ENCODE measurements around the gene USP36.
"Not testable (repeated sequence)": the region's sequence is repeated elsewhere in the genome, so short reads cannot be mapped to it uniquely, and the experiment has no call there.

USP36 gene

DNA sequence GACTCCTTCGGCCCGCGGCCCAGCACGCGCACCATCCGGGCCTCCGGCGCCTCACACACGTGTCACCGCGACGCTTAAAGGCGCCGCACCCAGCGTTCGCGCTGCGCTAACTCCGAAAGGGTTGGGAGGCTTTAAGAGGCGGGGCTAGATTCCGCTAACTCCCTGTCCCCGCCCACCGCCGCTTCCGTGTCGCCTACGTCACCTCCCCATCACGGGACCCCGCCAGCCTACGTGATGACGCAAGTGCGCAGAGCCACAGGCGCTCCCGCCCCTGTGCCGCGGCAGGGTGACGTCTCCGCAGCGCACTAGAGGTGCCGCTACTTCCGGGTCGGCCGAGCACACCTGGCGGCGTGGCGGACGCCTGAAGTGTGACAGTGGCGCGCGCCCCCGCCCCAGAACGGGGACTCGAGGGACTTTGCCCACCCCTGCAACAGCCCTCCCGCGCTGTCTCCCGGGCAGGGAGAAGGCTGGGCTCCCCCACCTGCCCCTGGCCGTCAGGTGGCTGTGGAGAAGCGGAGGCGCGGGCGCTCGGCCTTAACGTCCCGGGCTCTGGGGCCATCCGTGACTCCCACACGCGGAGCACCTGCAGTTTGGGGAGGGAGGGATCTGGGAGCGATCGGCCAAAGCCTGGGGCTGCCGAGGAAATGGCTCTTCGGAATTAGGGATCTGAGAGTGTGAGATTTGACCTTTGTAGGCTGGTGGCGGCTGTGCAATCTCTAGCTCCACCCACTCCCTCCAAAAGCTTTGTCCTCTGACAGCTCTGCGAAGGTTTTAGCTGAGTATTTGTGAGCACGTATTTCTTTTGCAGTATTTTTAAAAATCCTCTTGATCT is at the start of gene USP36:
USP36 (minus strand) TSS at position 35 of the 832 bp plus-strand sequence. CDS start 4,451 bp downstream, outside the sequence.
- DNase-seq: peak; percentile 100

DNA sequence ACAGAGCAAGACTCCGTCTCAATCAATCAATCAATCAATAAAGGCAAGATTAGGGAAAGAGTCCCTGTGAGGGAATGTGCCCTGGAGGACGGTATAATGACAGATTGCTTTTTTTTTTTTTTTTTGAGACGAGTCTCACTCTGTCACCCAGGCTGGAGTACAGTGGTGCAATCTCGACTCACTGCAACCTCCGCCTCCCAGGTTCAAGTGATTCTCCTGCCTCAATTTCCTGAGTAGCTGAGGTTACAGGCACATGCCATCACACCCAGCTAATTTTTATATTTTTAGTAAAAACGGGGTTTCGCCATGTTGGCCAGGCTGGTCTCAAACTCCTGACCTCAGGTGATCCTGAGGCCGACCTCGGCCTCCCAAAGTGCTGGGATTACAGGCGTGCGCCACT is 49.5 kb upstream of the USP36 start:
- DNase-seq: not testable (repeated sequence)

DNA sequence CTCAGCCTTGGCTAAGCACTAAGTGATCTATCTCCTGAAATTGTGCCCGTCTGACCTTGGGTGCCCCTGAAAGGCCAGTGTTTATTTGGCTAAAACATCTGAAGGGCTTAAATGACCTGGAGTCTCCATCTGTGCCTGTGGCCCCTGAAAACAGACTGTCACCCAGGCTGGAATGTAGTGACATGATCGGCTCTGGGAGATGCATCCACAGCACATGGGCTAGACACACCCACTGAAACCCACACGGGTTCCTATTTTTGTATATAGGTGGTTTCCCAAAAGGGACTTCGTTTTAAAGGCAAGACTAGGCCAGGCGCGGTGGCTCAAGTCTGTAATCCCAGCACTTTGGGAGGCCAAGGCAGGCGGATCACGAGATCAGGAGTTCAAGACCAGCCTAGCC is 48.9 kb upstream of the USP36 start:
- no peak for DNase-seq

DNA sequence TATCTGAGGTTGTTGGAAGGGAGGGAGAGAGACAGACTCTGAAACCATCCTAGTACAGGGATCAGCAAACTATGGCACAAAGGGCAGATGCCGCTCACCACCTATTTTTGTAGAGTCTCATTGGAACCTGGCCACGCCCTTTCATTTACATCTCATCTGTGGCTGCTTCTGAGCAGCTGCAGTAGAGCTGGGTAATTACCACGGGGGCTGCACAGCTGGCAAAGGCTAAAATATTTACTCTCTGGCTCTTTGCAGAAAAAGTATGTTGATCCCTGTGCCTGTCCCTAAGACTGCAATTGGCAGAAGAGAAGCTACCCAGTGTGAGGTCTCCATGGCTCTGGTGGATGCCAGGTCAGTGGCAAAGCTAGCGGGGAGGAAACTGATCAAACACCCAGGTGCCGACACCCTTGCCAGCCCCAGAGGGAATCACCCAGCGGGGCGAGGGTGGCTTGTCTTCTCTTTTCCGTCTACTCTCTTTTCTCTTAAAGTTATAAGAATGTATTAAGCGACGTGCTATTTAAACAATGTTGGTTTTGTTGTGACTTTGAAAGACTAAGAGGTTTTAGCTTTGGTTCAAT is 48.4 kb upstream of the USP36 start:
- DNase-seq: no peak

DNA sequence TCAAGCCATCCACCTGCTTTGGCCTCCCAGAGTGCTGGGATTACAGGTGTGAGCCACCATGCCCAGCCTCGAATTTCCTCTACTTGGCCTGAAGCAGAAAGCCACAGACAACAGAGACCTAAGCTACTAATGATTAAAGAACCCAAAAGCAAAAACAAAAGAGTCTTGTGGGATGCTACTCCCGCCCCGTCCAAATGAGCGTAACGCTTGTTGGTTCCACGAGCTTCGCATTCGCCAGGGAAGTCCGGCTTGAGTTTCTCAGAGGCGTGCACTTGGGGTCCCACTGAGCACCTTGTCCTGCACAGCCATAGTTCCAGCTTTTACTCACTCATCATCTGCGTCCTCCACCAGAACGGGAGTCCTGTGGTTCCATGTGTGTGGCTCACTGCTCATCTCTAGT is 46.3 kb upstream of the USP36 start:
- DNase-seq: no peak

DNA sequence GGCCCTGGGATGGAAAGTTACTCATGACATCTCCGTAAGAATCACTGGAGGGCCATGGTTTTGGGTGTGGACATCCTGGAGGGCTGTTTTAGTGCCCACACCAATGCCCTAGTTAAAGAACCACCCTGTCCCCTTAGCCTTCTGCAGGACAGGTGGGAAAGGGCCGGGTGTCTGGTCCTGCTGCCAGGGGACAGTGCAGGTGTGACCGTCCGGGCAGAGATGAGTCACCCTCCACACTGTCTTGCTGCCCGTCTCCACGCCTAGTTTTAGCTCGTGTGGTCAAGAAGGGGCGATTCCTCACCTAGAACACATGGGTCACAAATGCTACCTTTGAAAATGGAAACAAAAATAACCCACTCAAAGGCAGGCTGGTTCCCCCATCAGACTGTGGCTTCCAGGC is 45.3 kb upstream of the USP36 start:
- no peak for DNase-seq

DNA sequence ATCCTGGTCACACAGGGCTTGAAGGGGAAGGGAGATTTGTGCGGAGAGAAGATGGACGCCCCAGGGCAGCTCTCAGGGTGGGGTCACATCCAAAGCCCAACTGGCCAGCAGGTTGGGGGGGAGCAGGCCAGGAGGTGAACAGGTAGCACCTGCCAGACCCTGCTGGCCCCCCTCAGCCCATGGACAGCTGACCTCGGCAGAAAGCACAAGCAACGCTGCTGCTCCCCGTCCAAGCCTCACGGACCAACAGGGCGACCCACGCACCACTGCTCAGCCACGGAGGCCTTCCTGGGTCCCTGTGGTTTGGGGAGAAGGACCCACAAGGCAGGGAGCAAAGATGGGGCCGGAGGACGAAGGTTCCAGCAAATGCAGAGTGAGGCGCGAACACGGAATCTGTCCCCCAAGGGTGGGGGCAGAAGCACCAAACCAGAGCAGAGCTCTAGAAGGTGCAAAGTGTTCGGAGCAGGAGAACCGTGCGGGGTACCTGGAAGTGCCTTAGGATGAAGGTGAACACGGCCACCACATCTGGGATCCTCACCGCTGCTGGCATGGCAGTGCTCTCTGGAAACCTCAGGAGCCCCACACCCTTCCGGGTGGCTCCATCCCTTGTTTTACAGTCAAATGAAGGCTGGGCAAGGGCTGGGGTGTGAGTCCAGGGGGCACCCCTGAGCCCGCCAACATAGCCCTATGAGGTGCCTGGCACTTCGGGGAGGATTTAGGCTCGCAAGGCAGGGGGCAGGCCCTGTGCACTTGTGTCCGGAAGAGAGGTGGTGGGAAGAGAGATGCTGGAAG is 44.5 kb upstream of the USP36 start:
- DNase-seq: no peak

DNA sequence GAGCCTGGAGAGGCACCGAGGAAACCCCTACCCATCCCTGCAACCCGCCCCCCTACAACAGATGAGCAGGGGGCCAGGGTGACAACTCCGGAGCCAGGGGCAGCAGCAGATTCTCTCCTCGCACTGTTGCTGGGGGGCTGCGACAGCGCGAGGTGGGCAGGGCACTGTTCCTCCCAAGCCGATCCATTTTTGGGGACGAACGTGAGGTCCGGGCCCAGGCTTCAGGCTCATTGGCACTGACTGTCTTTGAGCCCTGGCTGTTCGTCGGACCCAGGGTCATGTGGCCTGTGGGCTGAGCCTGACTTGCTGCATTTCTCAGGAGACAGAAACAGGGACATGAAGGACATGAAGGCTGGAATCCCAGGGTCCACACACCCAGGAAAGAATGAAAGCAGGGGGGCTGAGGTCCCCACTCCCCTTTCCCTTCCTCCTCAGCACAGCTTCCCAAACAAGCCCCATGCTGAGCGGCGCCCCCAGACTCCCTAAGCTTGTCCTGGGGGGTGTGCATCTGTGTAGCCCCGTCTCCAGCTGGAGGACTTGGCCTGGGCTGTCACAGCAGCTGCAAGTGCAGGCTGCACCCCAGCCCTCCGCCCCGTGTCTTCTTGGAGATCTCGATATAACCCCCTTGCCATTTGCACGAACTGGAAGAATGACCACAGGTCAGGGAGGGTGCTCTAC is 43.7 kb upstream of the USP36 start:
- DNase-seq: no peak

DNA sequence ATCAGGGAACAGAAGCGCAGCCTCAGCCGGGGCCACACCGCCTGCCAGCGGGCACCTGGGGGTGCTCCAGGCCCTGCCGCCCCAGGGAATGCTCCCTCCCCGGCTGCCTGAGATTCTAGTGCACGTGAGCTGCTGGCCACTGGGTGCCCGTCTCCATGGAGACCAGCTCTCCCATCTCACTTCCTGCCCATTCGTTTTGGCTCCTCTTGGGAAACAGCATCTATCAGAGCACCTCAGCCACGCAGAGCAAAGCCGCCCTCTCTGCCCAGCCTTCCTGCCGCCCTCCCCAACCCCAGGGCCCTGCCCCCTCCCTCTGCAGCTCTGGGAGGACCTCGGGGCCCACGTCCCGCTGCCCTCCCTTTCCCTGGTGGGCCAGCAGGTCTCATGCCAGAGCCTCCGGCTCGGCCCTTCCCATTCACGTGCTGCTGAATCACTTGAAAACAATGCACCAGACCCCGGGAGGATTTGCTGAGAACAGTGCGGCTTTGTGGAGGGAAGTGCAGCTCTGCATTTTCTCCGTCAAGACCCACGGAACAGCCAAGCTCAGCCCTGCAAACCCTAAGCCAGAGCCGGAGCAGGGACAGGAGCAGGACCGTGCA is 43.0 kb upstream of the USP36 start:
- no peak for DNase-seq

DNA sequence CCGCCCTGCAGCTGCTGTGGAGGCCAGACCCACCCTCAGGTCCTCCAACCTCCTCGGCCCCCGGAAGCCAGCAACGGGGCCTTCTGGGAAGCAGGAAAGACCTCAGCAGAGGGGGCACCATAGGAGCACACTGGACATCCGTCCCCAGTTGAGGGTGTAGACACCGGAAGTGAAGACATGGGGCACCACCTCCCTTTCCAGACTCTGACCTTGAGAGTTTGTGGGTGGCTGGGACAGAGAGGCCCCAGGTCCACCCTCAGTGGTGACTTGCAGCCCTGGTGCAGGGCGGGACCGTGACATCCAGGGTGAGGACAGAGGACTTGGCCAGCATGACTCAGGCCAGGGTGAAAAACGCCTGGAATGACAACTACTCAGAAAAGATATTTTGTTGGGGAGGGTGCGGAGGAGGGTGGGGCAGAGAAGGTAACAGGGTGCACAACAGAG is 42.5 kb upstream of the USP36 start:
- no peak for DNase-seq

DNA sequence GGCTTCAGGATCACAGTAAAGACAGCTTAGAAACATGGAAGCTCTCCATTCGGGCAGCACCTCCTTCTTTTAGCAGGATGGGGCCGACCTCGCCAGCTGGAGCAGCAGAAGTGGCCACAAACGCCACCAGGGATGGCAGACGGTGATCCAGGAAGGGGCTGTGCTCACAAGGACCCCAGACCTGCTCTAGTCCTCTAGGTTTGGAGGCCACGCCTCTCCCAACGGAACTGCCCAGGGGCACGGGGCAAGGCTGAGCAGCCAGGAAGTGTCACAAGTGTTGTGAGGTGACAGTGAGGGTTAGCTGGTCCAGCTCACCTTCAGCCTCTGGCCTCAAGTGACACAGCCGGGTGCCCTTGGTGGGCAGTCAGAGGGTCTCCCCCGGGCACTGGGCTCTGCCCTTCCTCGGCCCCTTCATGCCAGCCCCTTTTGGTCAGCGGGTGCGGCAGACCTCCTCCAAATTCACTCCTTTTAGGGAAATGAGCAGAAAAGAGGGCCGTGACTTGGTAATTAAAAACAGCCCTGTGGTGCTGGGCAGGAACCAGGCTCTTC is 42.0 kb upstream of the USP36 start:
- DNase-seq: no peak

DNA sequence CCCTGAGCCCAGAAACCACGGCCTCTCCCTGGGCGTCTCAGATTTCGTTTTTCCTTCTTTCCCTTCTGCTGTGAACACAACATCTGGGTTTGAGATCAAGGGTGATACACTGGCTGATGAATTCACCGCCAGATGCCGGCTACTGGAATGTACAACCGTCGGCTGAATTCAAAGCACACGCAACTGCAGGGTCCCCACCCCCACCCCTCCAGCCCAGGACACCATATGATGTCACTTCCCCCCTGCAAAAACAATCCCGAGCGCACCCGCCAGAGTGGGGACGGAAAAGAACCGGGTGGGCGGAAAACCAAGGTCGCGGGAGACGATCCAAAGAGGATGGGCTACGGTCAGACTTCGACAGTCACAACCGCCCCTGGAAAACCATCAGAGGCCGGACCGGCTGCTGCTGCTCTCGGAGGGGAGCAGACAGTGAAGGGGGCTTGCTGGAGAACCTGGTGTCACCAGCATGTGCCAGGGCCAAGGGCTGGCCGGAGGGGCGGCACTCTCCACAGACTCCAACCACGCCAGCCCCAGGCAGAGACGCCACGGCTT is 39.1 kb upstream of the USP36 start:
- peak; percentile 63 for DNase-seq

DNA sequence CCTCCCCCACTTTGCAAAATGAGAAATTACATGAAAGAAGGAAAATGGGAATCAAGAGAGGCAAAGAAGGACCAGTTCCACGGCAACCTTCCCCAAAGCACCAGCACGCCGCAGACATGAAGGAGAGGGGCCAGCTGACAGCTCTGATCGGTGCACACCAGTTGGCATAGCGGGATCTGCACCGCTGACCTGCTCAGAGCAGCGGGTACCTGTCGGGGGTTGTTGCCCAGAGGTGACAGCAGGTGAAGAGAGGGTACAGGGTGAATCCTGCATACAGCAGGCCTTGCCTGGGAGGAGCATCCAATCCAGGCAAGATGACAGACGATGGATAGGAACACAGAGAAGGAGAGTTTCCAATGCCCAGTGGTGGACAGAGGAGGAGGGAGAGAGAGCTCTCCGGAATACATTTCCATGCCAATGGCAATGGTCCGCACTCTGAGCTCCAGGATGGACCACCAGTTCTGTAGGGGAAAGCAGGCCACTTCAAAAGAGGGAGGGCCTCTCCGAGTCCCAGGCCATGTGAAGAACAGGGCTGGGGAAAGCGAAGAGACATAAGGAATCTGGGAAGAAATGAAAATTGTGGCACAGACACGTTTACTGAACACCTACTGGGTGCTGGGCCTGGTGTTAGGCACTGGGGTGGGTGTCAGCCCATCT is 38.4 kb upstream of the USP36 start:
- no peak for DNase-seq

DNA sequence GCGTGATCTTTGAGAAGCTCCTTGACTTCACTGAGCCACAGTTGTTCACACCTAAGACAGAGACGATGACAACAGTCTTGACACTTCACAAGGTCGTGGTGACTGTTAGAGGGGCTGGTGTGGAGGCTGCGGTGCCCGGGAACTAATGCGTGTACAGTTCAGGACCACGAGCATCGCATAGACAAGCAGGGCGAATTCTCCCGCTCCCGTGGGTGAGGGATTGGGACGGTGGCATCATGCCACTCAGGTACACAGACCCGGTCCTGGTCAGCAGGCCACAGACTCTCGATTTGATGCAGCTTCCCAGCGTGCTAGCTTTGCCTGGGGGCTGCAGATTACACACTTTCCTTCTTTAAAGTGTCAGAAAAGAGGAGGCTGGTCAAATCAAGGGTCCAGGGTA is 37.6 kb upstream of the USP36 start:
- no peak for DNase-seq

DNA sequence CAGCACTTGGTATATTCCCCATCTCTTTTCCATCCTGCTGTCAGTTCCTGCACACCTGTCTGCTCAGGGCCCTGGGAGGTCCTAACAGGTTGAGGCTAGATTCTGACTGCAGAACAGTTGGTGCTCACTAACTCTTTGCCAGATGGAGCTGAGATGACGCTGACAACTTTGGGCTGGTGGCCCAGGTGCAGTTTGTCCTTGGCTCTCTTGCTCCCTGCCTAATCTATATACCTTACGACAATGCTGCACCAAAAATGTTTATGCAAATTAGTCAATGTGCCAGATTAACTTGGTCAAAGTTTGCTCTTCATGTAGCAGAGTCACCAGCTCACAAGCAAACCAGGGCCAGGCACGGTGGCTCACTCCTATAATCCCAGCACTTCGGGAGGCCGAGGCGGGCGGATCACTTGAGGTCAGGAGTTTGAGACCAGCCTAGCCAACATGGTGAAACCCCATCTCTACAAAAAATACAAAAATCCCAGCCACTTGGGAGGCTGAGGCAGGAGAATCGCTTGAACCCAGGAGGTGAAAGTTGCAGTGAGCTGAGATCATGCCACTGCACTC is 36.4 kb upstream of the USP36 start:
- DNase-seq: not testable (repeated sequence)

DNA sequence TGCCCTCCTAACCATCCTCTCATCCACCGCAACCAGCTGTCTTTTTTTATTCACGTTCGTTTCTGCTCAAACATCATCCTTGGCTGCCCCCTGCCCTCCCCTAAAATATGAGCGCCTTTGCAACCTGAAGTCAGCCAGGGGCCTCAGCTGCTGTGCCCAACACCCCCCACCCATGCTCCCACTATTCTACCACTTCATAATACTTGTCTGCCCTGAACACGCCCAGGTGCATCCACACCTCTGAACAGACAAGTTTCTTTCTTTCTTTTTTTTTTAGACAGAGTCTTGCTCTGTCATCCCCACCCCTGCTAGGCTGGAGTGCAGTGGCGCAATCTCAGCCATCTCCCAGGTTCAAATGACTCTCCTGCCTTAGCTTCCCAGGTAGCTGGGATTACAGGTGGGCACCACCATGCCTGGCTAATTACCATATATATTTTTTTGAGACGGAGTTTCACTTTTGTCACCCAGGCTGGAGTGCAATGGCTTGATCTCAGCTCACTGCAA is 35.5 kb upstream of the USP36 start:
- no peak for DNase-seq

DNA sequence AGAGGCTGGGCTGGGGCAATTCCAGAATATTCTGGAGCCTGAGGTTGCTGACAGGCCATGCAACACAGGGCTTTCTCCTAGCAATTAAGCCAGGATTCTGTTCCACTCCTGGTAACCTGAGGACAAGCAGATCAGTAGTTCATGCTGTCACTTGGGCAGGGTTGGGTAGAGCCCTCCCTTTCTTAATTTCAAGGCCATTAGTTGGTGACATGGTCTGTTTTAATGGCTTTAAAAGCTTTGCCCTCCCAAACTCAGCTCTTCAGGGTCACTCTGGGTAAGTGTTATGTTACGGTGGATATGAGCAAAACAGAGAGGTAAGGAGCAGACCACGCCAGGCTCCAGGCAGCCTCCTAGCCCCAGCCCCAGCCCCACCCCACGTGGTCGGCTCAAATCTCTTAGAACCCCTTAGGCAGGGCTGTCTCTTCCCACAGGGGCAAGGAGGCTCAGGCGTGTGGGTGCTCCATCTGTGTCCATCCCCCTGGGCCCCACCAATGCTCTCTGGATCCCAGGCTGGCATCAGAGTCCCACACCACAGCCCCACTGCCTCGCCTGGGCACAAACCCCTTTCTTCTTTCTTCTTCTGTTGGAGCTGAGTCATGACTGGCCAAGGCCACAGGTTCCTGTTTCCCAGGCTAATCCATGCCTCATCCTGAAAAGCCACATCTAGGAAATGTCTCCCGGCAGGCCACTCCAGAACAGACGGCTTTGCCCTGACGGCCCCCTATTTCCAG is 34.9 kb upstream of the USP36 start:
- DNase-seq: no peak

DNA sequence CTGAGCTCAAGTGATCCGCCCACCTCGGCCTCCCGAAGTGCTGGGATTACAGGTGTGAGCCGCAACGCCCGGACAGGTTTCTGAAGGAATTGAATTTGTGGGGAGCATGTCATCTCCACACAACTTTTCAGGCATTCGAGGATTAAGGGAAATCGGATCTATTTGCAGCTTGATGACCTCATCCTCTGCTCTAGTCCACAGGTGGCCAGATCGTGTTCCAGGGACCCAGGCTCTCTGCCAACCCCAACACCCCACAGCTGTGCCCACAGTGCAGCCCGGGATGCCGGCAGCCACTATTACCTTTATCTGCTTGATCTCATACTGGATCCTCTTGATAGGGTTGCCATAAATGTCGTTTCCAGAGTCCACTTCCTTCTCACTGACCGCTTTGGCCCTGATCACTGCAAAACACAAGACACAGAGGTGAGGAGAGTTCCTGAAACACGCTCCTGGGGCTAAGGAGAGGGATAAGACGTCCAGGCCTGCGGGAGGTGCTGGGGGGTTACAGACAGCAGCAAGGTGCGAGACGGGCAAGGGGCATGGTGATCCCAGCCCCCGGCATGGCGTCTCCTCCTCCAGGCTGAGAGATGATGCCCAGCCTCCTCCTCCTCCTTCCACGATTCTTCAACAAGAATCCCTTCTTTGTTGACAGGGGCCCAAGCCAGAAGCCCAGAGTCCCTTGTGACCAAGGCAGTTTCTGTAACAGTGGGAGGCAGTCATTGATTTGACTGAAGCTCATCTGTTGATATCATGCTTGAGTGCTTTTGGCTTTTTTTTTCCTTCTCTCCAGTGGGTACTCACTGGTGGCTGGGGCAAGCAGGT is 33.1 kb upstream of the USP36 start:
- no peak for DNase-seq

DNA sequence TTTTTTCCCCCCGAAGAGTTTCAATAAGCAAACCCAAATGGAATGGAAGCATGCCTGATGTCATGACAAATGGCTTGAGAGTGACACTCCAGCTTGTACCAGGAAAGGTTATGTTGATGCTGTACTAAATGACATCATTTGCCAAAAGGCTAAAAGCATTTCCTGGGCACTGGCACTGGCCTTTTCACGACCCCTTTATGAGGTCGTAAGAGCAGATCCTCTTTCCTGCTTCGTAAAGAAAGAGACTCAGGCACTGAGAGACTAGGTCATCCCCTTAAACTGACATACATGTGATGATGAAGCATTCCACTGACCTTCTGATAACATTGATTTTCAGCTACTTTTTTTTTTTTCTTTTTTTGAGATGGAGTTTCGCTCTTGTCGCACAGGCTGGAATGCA is 31.9 kb upstream of the USP36 start:
- no peak for DNase-seq
